Measurements from ENCODE around the gene CENPN.

The CENPN gene

DNA sequence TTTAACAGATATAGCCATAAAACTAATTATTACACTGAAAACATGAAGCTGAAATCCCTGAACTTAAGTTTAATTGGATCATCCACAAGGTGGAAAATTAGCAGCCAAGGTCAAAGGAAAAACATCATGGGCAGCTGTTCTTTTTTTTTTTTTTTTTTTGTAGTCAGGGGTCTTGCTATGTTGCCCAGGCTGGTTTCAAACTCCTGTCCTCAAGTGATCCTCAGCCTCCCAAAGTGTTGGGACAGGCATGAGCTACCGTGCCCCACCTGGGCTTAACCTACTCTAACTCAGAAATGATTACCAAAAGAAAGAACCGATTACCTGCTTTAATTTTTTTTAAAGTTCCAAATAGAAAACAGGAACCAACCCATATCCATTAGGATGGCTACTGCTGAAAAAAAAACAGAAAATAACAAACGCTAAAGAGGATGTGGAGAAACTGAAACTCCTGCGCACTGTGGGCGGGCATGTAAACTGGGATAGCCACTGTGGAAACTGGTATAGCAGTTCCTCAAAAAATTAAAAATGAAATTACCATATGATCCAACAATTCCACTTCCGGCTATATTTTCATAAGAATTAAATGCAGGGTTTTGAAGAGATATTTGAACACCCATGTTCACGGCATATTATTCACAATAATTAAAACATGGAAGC lies 8.9 kb upstream of the CENPN start:
- Histone ChIP-seq H3K4me3 (ENCODE audit: low read length) (peak overlapping the region; percentile 71), H3K4me1 (ENCODE audit: low read length) (peaks cover 26% of the 10 kb centered on the region), H2AFZ (ENCODE audit: low read depth, low read length) (no peak overlapping the region), H4K20me1 (ENCODE audit: insufficient read depth, low read length) (peaks cover 11% of the 10 kb centered on the region), H3K9me3 (ENCODE audit: insufficient read depth, low read length) (no peaks in the 10 kb centered on the region), H3K79me2 (ENCODE audit: low read length) (peaks cover 92% of the 10 kb centered on the region), H3K36me3 (replicated peaks; ENCODE audit: low read depth, low read length) (peaks cover 5% of the 10 kb centered on the region), H3K4me2 (ENCODE audit: low read length) (peak overlapping the region; percentile 89), H3K27me3 (ENCODE audit: low read depth, low read length) (no peaks in the 10 kb centered on the region), H3K27ac (ENCODE audit: low read length) (peak overlapping the region; percentile 59), H3K9ac (ENCODE audit: low read length) (peak overlapping the region; percentile 54)
- TF ChIP-seq, protein P1, sequence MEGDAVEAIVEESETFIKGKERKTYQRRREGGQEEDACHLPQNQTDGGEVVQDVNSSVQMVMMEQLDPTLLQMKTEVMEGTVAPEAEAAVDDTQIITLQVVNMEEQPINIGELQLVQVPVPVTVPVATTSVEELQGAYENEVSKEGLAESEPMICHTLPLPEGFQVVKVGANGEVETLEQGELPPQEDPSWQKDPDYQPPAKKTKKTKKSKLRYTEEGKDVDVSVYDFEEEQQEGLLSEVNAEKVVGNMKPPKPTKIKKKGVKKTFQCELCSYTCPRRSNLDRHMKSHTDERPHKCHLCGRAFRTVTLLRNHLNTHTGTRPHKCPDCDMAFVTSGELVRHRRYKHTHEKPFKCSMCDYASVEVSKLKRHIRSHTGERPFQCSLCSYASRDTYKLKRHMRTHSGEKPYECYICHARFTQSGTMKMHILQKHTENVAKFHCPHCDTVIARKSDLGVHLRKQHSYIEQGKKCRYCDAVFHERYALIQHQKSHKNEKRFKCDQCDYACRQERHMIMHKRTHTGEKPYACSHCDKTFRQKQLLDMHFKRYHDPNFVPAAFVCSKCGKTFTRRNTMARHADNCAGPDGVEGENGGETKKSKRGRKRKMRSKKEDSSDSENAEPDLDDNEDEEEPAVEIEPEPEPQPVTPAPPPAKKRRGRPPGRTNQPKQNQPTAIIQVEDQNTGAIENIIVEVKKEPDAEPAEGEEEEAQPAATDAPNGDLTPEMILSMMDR (IDR thresholded peaks at IDR 0.05; ENCODE audit: low read depth, low read length) = no peak
- TF ChIP-seq EZH2phosphoT487 (IDR thresholded peaks at IDR 0.05; ENCODE audit: low read depth) = no peak

DNA sequence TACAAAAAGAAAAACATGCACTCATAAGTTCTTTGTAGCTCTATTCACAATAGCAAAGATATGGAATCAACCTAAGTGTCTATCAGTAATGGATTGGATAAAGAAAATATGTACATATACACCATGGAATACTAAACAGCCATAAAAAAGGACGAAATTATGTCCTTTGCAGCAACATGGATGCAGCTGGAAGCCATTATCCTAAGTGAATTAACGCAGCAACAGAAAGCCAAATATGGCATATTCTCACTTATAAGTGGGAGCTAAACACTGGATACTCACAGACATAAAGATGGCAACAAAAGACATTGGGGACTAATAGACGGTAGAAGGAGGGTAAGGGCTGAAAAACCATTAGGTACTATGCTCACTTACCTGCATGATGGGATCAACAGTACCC lies 6.1 kb upstream of the CENPN start:
- no peak overlapping the region for H3K4me2 ChIP-seq (ENCODE audit: low read length)
- no peak overlapping the region for H3K9ac ChIP-seq (ENCODE audit: low read length)
- peaks cover 96% of the 10 kb centered on the region for H3K79me2 ChIP-seq (ENCODE audit: low read length)
- H3K4me1 ChIP-seq (ENCODE audit: low read length) = peaks cover 38% of the 10 kb centered on the region
- no peaks in the 10 kb centered on the region for H3K9me3 ChIP-seq (ENCODE audit: insufficient read depth, low read length)
- H3K36me3 ChIP-seq (replicated peaks; ENCODE audit: low read depth, low read length) = peaks cover 5% of the 10 kb centered on the region
- peaks cover 27% of the 10 kb centered on the region for H4K20me1 ChIP-seq (ENCODE audit: insufficient read depth, low read length)
- no peak for TF ChIP-seq EZH2phosphoT487 (IDR thresholded peaks at IDR 0.05; ENCODE audit: low read depth)
- TF ChIP-seq, protein P1 (IDR thresholded peaks at IDR 0.05; ENCODE audit: low read depth, low read length) = no peak
- no peak overlapping the region for H3K27ac ChIP-seq (ENCODE audit: low read length)
- H2AFZ ChIP-seq (ENCODE audit: low read depth, low read length) = no peak overlapping the region
- no peak overlapping the region for H3K4me3 ChIP-seq (ENCODE audit: low read length)
- no peaks in the 10 kb centered on the region for H3K27me3 ChIP-seq (ENCODE audit: low read depth, low read length)

DNA sequence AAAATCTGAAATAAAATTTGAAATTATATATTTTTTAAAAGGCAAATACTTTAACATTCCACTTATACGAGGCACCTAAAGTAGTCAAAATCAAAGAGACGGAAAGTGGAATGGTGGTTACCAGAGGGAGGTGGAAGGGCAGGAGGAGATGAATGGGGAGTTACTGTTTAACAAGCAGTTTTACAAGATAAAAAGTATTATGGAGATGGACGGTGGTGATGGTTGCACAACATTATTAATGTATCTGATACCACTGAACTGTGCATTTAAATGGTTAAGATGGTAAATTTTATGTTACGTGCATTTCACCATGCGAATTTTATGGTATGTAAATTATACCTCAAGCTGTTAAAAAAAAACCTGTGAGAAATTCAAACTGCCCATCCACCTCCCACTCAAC lies 5.7 kb upstream of the CENPN start:
- no peak for TF ChIP-seq EZH2phosphoT487 (IDR thresholded peaks at IDR 0.05; ENCODE audit: low read depth)
- TF ChIP-seq, protein P1 (IDR thresholded peaks at IDR 0.05; ENCODE audit: low read depth, low read length) = no peak
- Histone ChIP-seq H4K20me1 (ENCODE audit: insufficient read depth, low read length) (peaks cover 30% of the 10 kb centered on the region), H2AFZ (ENCODE audit: low read depth, low read length) (no peak overlapping the region), H3K4me1 (ENCODE audit: low read length) (peaks cover 38% of the 10 kb centered on the region), H3K4me3 (ENCODE audit: low read length) (no peak overlapping the region), H3K9me3 (ENCODE audit: insufficient read depth, low read length) (no peaks in the 10 kb centered on the region), H3K27ac (ENCODE audit: low read length) (no peak overlapping the region), H3K4me2 (ENCODE audit: low read length) (no peak overlapping the region), H3K79me2 (ENCODE audit: low read length) (peaks cover 98% of the 10 kb centered on the region), H3K27me3 (ENCODE audit: low read depth, low read length) (no peaks in the 10 kb centered on the region), H3K36me3 (replicated peaks; ENCODE audit: low read depth, low read length) (peaks cover 5% of the 10 kb centered on the region), H3K9ac (ENCODE audit: low read length) (no peak overlapping the region)

DNA sequence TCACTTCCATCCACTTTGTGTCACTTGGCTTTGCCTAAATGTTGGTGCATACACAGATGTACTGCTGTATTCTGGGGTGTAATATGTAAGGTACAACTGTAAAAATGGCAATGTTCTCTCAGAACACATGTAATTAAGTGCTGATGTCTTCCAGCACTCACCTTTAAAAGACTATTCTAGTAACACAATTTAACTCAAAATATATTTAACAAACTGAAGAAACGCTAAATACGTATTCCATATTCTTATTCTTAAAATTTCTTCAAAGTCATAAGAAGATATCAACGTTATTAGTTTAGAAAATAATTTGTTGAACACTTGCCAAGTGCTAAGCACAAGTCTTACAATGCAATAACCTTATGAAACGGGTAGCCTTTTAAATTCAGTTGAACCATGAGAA lies 4.0 kb upstream of the CENPN start:
- Histone ChIP-seq H3K9ac (ENCODE audit: low read length) (no peak overlapping the region), H3K27ac (ENCODE audit: low read length) (no peak overlapping the region), H3K4me1 (ENCODE audit: low read length) (peaks cover 23% of the 10 kb centered on the region), H3K36me3 (replicated peaks; ENCODE audit: low read depth, low read length) (peaks cover 5% of the 10 kb centered on the region), H2AFZ (ENCODE audit: low read depth, low read length) (no peak overlapping the region), H3K4me3 (ENCODE audit: low read length) (no peak overlapping the region), H4K20me1 (ENCODE audit: insufficient read depth, low read length) (peaks cover 30% of the 10 kb centered on the region), H3K27me3 (ENCODE audit: low read depth, low read length) (no peaks in the 10 kb centered on the region), H3K4me2 (ENCODE audit: low read length) (no peak overlapping the region), H3K9me3 (ENCODE audit: insufficient read depth, low read length) (no peaks in the 10 kb centered on the region), H3K79me2 (ENCODE audit: low read length) (peaks cover 91% of the 10 kb centered on the region)
- TF ChIP-seq EZH2phosphoT487 (IDR thresholded peaks at IDR 0.05; ENCODE audit: low read depth) = no peak
- TF ChIP-seq, protein P1 (IDR thresholded peaks at IDR 0.05; ENCODE audit: low read depth, low read length) = no peak

Data from OCI-LY3 (cell line).